ENCODE results near the gene MAFB.
"Not testable (repeated sequence)": the region's sequence is repeated elsewhere in the genome, so short reads cannot be mapped to it uniquely, and the experiment has no call there.

The MAFB gene

DNA sequence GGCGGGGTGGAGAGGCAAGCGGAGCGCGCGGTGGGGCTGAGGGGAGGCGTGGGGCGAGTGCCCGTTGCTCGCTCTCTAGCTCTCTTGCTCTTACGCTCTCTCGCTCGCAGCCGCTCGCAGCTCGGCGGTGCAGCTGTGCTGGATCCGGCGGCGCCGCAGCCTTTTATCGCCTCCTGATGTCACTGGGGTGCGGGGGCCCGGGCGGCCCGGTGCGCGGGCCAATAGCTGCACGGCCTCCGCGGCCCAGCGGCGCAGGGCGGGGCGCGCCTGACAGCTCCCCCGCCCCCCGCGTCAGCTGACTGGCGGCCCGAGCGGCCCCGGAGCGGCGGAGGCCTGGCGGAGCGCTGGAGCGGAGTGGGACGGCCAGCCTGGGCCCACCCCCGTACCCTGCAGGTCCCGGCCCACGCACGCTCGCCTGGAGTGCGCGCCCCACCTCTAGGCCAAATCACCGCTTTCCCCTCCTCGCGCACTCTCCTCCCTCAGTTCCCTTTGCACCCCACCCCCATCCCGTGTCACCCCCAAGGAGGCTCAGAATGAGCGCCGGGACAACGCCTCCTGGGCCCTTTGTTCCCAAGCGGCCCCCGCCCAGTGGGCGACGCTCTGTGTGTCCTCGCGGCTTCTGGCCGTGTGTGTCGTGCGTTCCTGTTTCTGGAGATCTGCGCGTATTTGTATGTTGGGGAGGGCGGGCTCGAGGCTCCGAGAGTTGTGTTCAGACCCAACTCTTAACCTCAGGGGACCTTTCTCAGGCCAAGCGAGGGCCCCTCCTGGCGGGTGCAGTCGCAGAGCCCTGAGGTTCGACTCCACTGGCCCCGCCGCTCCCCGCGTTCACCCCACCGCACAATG is at the start of gene MAFB:
Gene MAFB (minus strand): TSS at position 137 of the 843 bp plus-strand sequence. CDS start 386 bp downstream, outside the sequence.
- no peak for DNase-seq (ENCODE audit: low read depth)

- DNase-seq (ENCODE audit: low read depth): not testable (repeated sequence)
Observed at GRCh38 chr20:40736468-40736867, 47.4 kb upstream of the MAFB start.

DNA sequence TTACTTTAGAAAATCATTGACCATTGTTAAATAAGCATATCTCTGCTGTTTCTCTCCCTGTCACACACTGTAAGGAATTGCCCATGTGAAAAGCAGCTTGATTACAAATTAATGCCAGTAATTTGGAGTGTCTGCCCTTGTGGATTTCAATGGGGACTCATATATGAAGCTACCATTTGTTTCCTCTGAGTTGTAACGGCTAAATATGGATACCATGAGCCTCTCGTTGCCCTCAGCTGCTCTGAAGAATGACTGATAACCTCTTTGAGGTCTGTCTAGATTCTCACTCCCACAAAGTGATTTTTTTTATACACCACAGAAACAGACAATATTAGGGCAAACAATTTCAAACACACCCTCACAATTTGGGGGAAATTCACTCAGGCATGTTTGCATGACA is 40.0 kb upstream of the MAFB start:
- no peak for DNase-seq (ENCODE audit: low read depth)

DNA sequence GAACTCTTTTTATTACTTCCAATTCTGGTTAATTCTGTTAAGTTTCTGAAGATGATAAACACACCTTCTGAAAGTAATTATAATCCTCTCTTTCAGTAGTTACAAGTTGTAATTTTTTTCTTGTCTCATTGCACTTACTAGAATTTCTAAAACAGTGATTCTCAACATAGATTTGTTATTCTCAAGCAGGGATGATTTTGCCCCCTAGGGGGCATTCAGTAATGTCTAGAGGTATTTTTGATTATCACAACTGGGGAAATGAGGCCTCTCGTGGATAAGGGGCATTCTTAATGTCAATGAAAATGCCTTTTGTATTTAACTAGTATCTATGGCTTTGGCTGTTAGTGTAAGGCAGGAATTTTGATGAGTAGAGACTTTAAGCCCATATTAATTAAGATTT is 39.4 kb upstream of the MAFB start:
- no peak for DNase-seq (ENCODE audit: low read depth)

GRCh38 chr20:40727960-40728359 is 38.9 kb upstream of the MAFB start:
- no peak for DNase-seq (ENCODE audit: low read depth)

DNA sequence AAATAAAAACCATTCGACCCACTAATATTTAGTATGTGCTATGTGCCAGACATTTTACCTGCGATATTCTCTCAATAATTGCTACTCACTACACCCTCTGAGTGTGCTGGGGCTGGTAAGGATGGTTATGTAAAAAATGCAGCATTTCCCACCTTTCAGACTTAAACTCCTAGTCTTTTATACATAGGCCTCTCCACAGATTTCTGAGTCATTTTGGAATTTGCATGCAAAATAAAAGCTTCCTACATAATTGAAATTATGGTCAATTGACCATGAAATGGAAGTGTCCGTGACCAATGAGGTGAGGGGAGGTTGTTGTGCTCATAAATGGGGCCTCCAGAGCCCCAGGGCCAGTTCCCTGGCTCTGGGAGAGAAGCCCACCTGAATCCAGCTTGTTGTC is 37.7 kb upstream of the MAFB start:
- DNase-seq (ENCODE audit: low read depth): no peak

- no peak for DNase-seq (ENCODE audit: low read depth)
Observed at GRCh38 chr20:40724566-40724965, 35.5 kb upstream of the MAFB start.

- no peak for DNase-seq (ENCODE audit: low read depth)
Observed at GRCh38 chr20:40720826-40721225, 31.8 kb upstream of the MAFB start.

GRCh38 chr20:40720099-40720498 is 31.1 kb upstream of the MAFB start:
- DNase-seq (ENCODE audit: low read depth): no peak

GRCh38 chr20:40718982-40719729 is 30.1 kb upstream of the MAFB start:
- no peak for DNase-seq (ENCODE audit: low read depth)

- DNase-seq (ENCODE audit: low read depth): no peak
Observed at GRCh38 chr20:40718214-40718977, 29.4 kb upstream of the MAFB start.

DNA sequence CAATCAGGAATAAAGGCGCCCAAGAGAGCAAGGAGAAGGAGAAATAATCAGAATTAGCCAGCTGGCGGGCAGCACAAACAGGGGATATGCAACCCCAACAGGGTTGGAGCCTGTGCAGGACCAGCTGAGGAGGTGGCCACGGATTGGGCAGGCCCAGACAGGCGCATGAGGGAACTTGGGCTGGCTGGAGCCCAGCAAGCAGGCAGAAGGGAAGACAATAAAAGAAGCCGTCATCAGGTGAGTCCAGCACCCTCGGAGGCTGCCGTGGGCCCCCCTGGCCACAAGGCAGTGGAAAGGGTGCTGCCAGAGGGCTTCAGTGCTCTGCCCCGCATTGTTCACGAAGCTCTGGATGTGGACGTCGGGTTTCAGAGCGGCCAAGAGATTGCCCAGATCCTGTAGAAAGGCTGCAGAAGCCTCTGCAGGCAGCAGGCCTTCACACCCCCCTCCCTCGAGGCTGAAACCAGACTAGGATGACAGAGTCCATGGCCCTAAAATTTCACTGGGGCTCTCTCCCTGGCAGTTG is 28.4 kb upstream of the MAFB start:
- no peak for DNase-seq (ENCODE audit: low read depth)

DNA sequence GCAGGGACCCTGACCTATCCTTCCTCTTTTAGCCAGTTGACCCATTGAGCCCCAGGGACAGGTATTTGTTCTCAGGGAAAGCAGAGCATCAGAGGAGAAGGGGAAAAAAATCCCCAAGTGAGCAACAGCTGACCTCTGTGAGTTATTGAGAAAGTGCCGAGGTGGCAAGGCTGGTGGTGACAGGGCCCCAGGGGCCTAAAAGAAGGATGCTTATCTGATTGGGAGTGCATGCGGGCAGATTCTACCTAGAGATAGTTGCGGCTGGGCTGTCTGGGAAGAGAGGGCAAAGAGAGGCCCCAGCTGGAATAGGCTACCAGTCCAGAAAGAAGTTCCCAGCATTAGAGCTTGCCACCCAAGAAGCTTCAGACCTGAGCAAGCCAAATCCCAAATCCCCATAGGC is 26.5 kb upstream of the MAFB start:
- DNase-seq (ENCODE audit: low read depth): no peak

DNA sequence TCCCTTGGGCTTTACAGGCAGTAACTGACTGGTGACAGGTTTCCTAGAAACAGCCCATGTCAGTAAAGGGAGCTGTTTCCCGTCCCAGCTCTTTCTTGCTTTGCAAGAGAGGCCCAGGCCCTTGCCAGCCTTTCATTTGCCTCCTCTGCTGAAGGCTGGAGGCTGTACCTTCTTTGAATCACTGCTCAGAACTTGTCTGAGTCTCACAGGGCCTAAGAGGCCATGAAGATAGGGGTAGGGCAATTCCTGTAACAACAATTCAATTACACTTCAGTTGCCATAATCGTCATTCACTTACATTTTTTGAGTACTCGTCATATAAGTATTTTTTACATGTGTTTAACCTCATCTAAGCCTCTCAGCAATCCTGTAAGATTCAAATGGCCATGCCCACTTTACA is 25.9 kb upstream of the MAFB start:
- DNase-seq (ENCODE audit: low read depth): no peak

DNA sequence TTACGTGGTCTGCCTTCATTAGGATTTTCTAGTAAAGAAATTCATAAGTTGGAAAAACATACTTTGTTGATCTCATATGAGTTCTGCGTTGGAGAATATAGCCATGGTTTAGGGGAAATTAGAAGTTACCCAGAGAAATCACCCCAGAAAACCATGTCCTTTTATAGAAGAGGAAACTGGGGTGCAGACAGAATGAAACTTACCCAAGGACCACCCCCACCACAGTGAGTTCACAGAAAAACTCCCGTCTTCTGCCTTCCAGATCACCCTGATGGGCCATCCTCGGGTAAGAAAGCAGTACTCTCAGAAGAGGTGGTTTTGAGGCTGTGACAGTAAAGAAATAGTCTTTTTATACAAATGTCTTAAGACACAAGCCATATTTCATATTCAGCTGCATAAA is 25.1 kb upstream of the MAFB start:
- no peak for DNase-seq (ENCODE audit: low read depth)

- DNase-seq (ENCODE audit: low read depth): no peak
Observed at GRCh38 chr20:40713508-40713907, 24.5 kb upstream of the MAFB start.

DNA sequence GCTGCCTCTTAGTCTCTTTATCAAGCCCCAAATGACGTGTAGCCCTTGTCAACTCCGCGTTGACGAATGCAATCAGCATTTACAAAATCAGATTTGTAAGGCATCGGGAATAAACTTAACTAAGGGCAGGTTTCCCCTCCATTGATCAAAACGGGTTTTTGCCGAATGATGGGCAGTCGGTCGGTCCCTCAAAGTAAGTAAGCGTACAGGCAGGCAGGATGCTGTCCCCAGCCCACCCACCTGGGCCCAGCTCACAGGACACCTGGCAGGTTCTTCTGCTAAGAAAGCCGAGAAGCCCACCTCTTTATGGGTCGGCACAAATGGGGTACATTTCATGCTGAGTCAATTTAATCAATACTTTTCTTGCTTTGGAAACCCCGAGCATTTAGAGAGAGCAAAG is 22.0 kb upstream of the MAFB start:
- no peak for DNase-seq (ENCODE audit: low read depth)

DNA sequence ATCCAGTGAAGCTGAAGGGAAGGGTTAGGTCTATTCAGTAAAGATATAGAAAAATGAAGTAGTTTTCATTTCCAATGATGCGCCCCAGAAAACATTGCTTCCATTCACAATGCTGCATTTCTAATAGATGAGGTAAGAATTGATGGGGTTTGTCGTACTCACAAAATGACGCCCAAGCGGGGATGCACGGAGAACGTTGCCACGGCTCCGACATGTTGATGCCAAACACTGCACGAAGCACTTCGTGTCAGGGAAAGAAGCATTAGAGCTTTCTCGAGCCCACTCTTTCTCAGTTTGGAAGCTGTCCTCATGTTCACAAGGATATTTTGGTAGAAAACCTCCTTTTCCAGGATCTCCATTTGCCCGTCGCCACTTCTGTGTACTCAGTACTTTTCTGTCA is 21.6 kb upstream of the MAFB start:
- DNase-seq (ENCODE audit: low read depth): no peak

- no peak for DNase-seq (ENCODE audit: low read depth)
Observed at GRCh38 chr20:40706977-40707582, 18.0 kb upstream of the MAFB start.

DNA sequence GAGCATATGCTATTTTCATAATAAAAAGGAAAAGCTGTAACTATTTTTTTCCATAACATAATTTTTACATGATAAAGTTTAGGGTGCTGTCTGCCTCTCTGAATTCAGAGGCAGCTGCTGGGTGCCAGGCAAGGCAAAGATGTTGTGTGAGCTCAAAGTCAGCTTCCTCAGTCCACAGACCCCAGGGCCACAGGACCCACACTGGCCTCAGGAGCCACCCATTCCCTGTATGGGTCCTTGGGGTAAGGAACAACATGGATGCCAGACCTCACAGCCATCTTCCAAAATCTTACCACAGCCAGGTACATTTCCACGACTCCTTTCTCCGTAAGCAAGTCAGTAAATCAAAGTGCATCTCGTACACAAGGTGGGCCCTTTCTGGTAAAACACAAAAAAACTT is 16.4 kb upstream of the MAFB start:
- no peak for DNase-seq (ENCODE audit: low read depth)

- no peak for DNase-seq (ENCODE audit: low read depth)
Observed at GRCh38 chr20:40704828-40705227, 15.8 kb upstream of the MAFB start.

GRCh38 chr20:40703975-40704530 is 15.0 kb upstream of the MAFB start:
- DNase-seq (ENCODE audit: low read depth): no peak
